Neural cell (in vitro differentiated cells): ENCODE results near the gene KRTAP10-1. TPM values are rescaled to one million over a fixed set of nuclear protein-coding genes. Genes with fewer than 3 reads are reported as not detected.

ENCODE experiments used
- H2AFZ ChIP-seq: fragments of 200-600, 300-800 bp; sonication (generic), shearing (Covaris generic); 2 replicates; pipeline ENCODE4 v1.6.0; 2014; ENCODE audit warnings: low read depth, mild to moderate bottlenecking, antibody characterized with exemption, low read length, moderate library complexity
- H3F3A ChIP-seq: fragments of 200-600 bp; shearing (Covaris generic); 2 replicates; pipeline ENCODE4 v1.6.1; 2016; ENCODE audit warnings: mild to moderate bottlenecking, moderate library complexity, mixed read lengths, antibody characterized with exemption, low read length; ENCODE audit not compliant: insufficient read depth, poor library complexity, severe bottlenecking
- H3K27ac ChIP-seq: fragments of 200-600, 300-800 bp; sonication (generic), shearing (Covaris generic); 2 replicates; pipeline ENCODE4 v1.5.1; 2014; ENCODE audit warnings: mild to moderate bottlenecking, low read length, moderate library complexity
- H3K27me3 ChIP-seq: fragments of 300-800, 200-600 bp; sonication (generic), shearing (Covaris generic); 2 replicates; pipeline ENCODE4 v1.6.0; 2014; ENCODE audit warnings: mild to moderate bottlenecking, low read depth, low read length, moderate library complexity; ENCODE audit not compliant: insufficient read depth
- H3K36me3 ChIP-seq: fragments of 300-800, 200-600 bp; sonication (generic), shearing (Covaris generic); 2 replicates; pipeline ENCODE4 v1.5.1; 2014; ENCODE audit warnings: mild to moderate bottlenecking, antibody characterized with exemption, low read length, moderate library complexity; ENCODE audit not compliant: insufficient read depth
- H3K4me2 ChIP-seq: fragments of 300-800, 200-600 bp; sonication (generic), shearing (Covaris generic); 2 replicates; pipeline ENCODE4 v1.6.0; 2014; ENCODE audit warnings: mild to moderate bottlenecking, low read length
- H3K4me3 ChIP-seq: fragments of 300-800, 200-600 bp; sonication (generic), shearing (Covaris generic); 2 replicates; pipeline ENCODE4 v1.5.1; 2014; ENCODE audit warnings: mild to moderate bottlenecking, low read length, moderate library complexity
- H3K79me2 ChIP-seq: fragments of 200-600 bp; shearing (Covaris generic); replicated peaks from 2 replicates; pipeline ENCODE4 v1.6.0; 2014; ENCODE audit warnings: mild to moderate bottlenecking, low read length, moderate library complexity; ENCODE audit not compliant: insufficient read depth
- H3K9ac ChIP-seq: fragments of 300-800, 200-600 bp; sonication (generic), shearing (Covaris generic); 2 replicates; pipeline ENCODE4 v1.6.1; 2016; ENCODE audit warnings: mild to moderate bottlenecking, low read length, mixed read lengths
- H3K9me2 ChIP-seq: fragments of 200-600 bp; shearing (Covaris generic); 2 replicates; pipeline ENCODE4 v1.6.1; 2016; ENCODE audit warnings: mild to moderate bottlenecking, low read length, mixed read lengths; ENCODE audit not compliant: insufficient read depth
- H3K9me3 ChIP-seq: fragments of 200-600, 300-800 bp; sonication (generic), shearing (Covaris generic); 2 replicates; pipeline ENCODE4 v1.6.1; 2016; ENCODE audit warnings: mild to moderate bottlenecking, mixed run types, low read length, moderate library complexity, mixed read lengths
- H4K20me1 ChIP-seq: fragments of 200-600 bp; shearing (Covaris generic); 2 replicates; pipeline ENCODE4 v1.6.1; 2016; ENCODE audit warnings: mild to moderate bottlenecking, mixed run types; ENCODE audit not compliant: insufficient read depth
- CTCF ChIP-seq: fragments of 450-650 bp; IDR thresholded peaks from 2 replicates; pipeline ENCODE4 v1.5.1; 2014; ENCODE audit warnings: antibody characterized with exemption, mild to moderate bottlenecking, moderate library complexity; ENCODE audit not compliant: poor library complexity, severe bottlenecking
- EP300 ChIP-seq: fragments of 450-650 bp; conservative IDR thresholded peaks from 2 replicates; pipeline ENCODE4 v1.6.1; 2014; ENCODE audit warnings: antibody characterized with exemption, mild to moderate bottlenecking, moderate library complexity; ENCODE audit not compliant: poor library complexity, severe bottlenecking
- EZH2 ChIP-seq: fragments of 200-600, 300-800 bp; shearing (Covaris generic), sonication (generic); IDR thresholded peaks from 2 replicates; pipeline ENCODE4 v1.6.1; 2014; ENCODE audit warnings: antibody characterized with exemption, low read length, borderline replicate concordance, mild to moderate bottlenecking; ENCODE audit not compliant: insufficient read depth, poor library complexity, severe bottlenecking
- MXI1 ChIP-seq: fragments of 450-650 bp; conservative IDR thresholded peaks from 2 replicates; pipeline ENCODE4 v1.6.1; 2014; ENCODE audit warnings: antibody characterized with exemption, mild to moderate bottlenecking; ENCODE audit not compliant: poor library complexity, severe bottlenecking
- POLR2AphosphoS5 ChIP-seq: IDR thresholded peaks from 2 replicates; pipeline ENCODE4 v1.6.1; 2012
- RAD21 ChIP-seq: fragments of 450-650 bp; conservative IDR thresholded peaks from 2 replicates; pipeline ENCODE4 v1.6.1; 2014; ENCODE audit warnings: antibody characterized with exemption, mild to moderate bottlenecking, moderate library complexity
- REST ChIP-seq: IDR thresholded peaks from 2 replicates; pipeline ENCODE4 v1.6.1; 2012; ENCODE audit warnings: borderline replicate concordance
- SMC3 ChIP-seq: fragments of 450-650 bp; conservative IDR thresholded peaks from 2 replicates; pipeline ENCODE4 v1.6.1; 2014; ENCODE audit warnings: antibody characterized with exemption, mild to moderate bottlenecking, moderate library complexity; ENCODE audit not compliant: poor library complexity
- TAF1 ChIP-seq: IDR thresholded peaks from 2 replicates; pipeline ENCODE4 v1.6.1; 2012; ENCODE audit warnings: low read depth
- polyA plus RNA-seq: library from polyadenylated mRNA; depleted of rRNA; stranded (reverse); fragments of >200 nt; gene quantifications from 2 replicates; pipeline ENCODE4 v1.2.3, GENCODE V29; 2014

The KRTAP10-1 gene
- polyA plus RNA-seq, 1 donor from 2014 or later, result not detected

GRCh38 chr21:44508711-44509445 lies 31.1 kb downstream of the KRTAP10-1 start:
- Histone ChIP-seq H3K9me3 (no peaks in the 10 kb centered on the region), H4K20me1 (no peaks in the 10 kb centered on the region), H3K4me3 (no peak overlapping the region), H3K9ac (no peak overlapping the region), H3K79me2 (no peaks in the 10 kb centered on the region), H2AFZ (no peak overlapping the region), H3F3A (no peaks in the 10 kb centered on the region), H3K9me2 (no peaks in the 10 kb centered on the region), H3K36me3 (no peaks in the 10 kb centered on the region), H3K27me3 (no peaks in the 10 kb centered on the region), H3K27ac (no peak overlapping the region), H3K4me2 (no peak overlapping the region)
- TF ChIP-seq EP300, result no peak
- TF ChIP-seq CTCF, result no peak
- no peak for TF ChIP-seq REST
- no peak for TF ChIP-seq MXI1
- no peak for TF ChIP-seq SMC3
- no peak for TF ChIP-seq POLR2AphosphoS5
- no peak for TF ChIP-seq EZH2
- TF ChIP-seq TAF1, result no peak
- no peak for TF ChIP-seq RAD21

- no peaks in the 10 kb centered on the region for H3F3A ChIP-seq
- no peaks in the 10 kb centered on the region for H3K9me3 ChIP-seq
- no peaks in the 10 kb centered on the region for H3K9me2 ChIP-seq
- no peaks in the 10 kb centered on the region for H4K20me1 ChIP-seq
- no peaks in the 10 kb centered on the region for H3K36me3 ChIP-seq
- H3K27ac ChIP-seq, result no peak overlapping the region
- H3K9ac ChIP-seq, result no peak overlapping the region
- no peaks in the 10 kb centered on the region for H3K79me2 ChIP-seq
- no peak overlapping the region for H3K4me3 ChIP-seq
- H2AFZ ChIP-seq, result no peak overlapping the region
- TF ChIP-seq CTCF (no peak), REST (no peak), RAD21 (no peak), SMC3 (no peak), POLR2AphosphoS5 (no peak), EZH2 (no peak), TAF1 (no peak), EP300 (no peak), MXI1 (no peak)
- no peaks in the 10 kb centered on the region for H3K27me3 ChIP-seq
- no peak overlapping the region for H3K4me2 ChIP-seq
Observed at GRCh38 chr21:44508426-44508710, 31.6 kb downstream of the KRTAP10-1 start.
